GM18951 (cell line): ENCODE measurements around the gene SDK1.
"Not testable (repeated sequence)": the region's sequence is repeated elsewhere in the genome, so short reads cannot be mapped to it uniquely, and the experiment has no call there.

Experiments used
- POLR2A ChIP-seq: IDR thresholded peaks from 4 replicates; pipeline ENCODE4 v1.6.1; 2011; ENCODE audit warnings: mild to moderate bottlenecking; ENCODE audit not compliant: insufficient read length, insufficient read depth; ENCODE audit errors: extremely low read depth
- in situ Hi-C: fragments of 300-500 bp; cut with MboI; formaldehyde crosslinking; loops from one replicate; pipeline ENCODE4 v1.12.0; 2022; ENCODE audit warnings: low sequenced_read_pairs, mixed read lengths, inconsistent platforms; ENCODE audit not compliant: unreplicated experiment

The SDK1 gene

GRCh38 chr7:4260867-4261600 lies 960.0 kb downstream of the SDK1 start:
- in situ Hi-C loops = no loop called here
- no peak for TF ChIP-seq POLR2A

DNA sequence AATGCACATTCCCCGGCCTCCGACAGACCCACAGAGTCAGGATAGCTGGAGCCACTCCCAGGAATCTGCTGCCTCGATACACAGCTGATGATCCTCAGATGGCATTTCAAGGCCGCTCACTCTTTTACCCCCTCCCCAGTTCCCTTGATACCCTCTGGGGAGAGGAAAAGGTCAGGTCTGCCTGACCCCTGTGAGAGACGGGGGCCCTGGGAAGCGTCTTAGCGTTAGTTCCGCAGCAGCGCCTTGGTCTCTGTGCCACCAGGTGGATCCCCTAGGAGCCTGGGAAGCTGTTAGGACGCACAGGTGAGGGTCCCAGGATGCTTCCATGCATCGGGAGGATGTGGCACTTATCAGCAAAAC lies 960.5 kb downstream of the SDK1 start:
- in situ Hi-C loops = no loop called here
- no peak for TF ChIP-seq POLR2A

DNA sequence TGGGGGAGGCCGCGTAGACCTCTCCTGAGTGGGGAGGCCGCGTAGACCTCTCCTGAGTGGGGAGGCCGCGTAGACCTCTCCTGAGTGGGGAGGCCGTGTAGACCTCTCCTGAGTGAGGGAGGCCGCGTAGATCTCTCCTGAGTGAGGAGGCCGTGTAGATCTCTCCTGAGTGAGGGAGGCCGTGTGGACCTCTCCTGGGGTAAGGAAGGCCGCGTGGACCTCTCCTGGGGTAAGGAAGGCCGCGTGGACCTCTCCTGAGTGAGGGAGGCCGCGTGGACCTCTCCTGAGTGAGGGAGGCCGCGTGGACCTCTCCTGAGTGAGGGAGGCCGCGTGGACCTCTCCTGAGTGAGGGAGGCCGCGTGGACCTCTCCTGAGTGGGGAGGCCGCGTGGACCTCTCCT lies 963.2 kb downstream of the SDK1 start:
- in situ Hi-C loops = not testable (repeated sequence)

- in situ Hi-C loops = no loop called here
- TF ChIP-seq POLR2A = no peak
These were observed 964.0 kb downstream of the SDK1 start for GRCh38 chr7:4265066-4265465.

DNA sequence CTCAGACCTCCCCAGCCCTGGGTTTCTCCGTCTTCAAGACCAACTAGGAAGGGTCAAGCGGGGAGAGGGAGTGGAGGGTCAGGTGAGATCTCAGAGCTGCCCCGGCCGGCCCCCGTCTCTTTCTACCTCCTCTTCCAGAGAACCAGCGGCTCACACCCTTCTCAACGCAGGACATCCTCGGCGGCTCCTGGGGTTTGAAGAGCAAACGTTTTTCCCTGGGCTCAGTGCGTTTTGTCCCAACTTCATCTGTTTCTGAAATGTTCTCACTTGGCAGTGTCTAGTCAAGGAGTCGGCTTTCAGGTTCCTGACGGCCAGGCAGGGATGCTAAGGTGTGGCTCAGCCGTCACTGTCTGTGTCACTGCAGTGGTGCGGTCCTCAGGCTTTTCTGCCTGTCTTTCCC lies 964.6 kb downstream of the SDK1 start:
- in situ Hi-C loops = no loop called here

GRCh38 chr7:4266270-4267040 lies 965.4 kb downstream of the SDK1 start:
- no peak for TF ChIP-seq POLR2A

More for the DNA sequence above, 964.6 kb downstream of the SDK1 start:
- no peak for TF ChIP-seq POLR2A

GRCh38 chr7:4267341-4268039 lies 966.4 kb downstream of the SDK1 start:
- no peak for TF ChIP-seq POLR2A
- in situ Hi-C loops = no loop called here

More at GRCh38 chr7:4266270-4267040, 965.4 kb downstream of the SDK1 start:
- in situ Hi-C loops = no loop called here

GRCh38 chr7:4268040-4268965 lies 967.3 kb downstream of the SDK1 start:
- TF ChIP-seq POLR2A = no peak
- in situ Hi-C loops = no loop called here

DNA sequence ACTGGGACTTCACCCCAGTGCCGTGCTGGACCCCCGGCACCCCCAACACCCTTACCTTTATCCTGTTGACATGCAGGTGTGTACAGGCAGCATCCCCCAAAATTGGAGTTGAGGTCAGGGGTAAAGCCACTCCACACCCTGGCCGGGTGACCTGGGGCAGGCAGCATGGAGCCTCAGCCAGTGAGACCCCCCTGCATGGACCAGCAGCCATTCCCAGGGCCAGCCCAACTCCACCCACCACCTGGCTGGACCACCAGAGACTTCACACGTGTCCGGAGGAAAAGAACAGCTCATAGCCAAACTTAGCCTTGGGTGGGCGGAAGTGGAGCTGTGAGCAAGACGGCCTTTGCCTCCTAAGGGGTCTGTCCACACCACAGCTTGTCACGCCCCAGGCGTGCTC lies 968.0 kb downstream of the SDK1 start:
- in situ Hi-C loops = no loop called here
- no peak for TF ChIP-seq POLR2A

DNA sequence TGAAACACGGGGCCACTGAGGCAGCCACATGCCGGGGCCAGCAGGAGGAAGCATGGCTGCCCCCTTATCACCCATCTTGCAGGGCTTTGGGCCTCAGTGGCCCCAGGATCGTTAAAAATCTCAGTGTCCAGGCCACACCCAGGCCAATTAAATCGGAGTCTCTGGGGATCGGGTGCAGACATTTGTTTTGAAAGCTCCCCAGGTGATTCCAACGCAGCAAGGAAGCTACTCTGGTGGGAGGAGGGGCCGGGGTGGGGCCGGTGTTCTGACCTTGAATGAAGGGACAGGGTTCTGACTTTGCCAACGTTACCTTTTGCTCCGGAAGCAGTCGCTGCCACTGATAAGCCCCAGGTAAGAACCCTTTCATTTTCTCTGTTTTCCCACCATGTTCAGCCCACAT lies 968.7 kb downstream of the SDK1 start:
- in situ Hi-C loops = no loop called here
- TF ChIP-seq POLR2A = no peak

DNA sequence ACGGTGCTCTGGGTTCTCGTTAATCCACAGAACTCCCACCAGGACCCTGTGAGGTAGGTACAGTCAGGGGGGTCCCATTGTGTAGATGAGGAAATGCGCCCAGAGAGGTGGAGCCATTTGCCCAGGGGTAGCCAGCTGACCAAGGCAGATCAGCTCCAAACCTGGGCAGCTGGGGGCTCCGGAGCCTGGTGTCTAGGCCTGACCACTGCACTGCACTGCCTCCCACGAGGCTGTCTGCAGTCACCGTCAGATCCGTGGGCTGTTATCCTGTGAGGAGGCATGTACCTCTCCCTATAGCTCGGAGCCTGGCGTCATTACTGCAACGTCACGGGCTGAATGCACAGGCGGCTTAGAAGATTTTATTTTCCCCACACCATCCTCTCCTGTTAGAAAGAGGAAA lies 969.2 kb downstream of the SDK1 start:
- TF ChIP-seq POLR2A = no peak
- in situ Hi-C loops = no loop called here

GRCh38 chr7:4270941-4271715 lies 970.1 kb downstream of the SDK1 start:
- no peak for TF ChIP-seq POLR2A
- in situ Hi-C loops = no loop called here
